ENCODE results near the gene ANO9. TPM values are rescaled to one million over a fixed set of nuclear protein-coding genes. Genes with fewer than 3 reads are reported as not detected.

Gene ANO9
- total RNA-seq, 1 donor from 2014 or later, result 1.9 TPM

DNA sequence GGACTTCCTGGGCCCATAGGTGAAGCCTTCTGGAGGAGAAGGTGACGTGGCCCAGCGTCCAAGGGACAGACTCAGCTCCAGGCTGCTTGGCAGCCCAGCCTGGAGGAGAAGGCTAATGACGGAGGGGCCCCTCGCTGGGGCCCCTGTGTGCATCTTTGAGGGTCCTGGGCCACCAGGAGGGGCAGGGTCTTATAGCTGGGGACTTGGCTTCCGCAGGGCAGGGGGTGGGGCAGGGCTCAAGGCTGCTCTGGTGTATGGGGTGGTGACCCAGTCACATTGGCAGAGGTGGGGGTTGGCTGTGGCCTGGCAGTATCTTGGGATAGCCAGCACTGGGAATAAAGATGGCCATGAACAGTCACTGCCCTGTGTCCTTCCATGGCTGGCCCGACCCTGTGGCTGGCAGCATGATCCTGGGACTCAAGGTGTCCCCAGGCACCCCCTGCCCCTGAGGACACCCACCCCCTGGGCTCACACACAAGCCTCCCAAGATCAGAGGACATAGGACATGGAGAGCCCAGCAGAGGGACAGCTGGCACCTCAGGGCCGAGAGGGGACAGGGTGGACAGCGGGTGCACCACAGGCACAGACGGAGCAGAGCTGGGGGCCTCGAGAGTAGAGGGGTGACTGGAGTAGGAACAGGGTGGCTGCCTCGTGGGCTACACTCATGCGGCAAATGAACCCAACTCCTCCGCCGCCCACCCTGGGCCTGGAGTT, 37.1 kb downstream of the ANO9 start:
- Histone ChIP-seq H2AFZ (ENCODE audit: low read depth, low read length) (no peak overlapping the region), H3K9ac (ENCODE audit: low read length) (no peak overlapping the region), H3K36me3 (ENCODE audit: insufficient read depth, low read length) (no peaks in the 10 kb centered on the region), H3K4me2 (ENCODE audit: low read length) (no peak overlapping the region), H3K79me2 (ENCODE audit: insufficient read depth, low read length) (no peaks in the 10 kb centered on the region), H3K9me3 (ENCODE audit: insufficient read depth, low read depth, low read length) (no peaks in the 10 kb centered on the region), H3K4me3 (ENCODE audit: insufficient read depth, low read depth, low read length) (no peak overlapping the region), H3K27ac (ENCODE audit: low read depth, low read length) (no peak overlapping the region), H4K20me1 (ENCODE audit: insufficient read depth, low read length) (no peaks in the 10 kb centered on the region), H3K4me1 (ENCODE audit: insufficient read depth, low read length) (no peaks in the 10 kb centered on the region), H3K27me3 (ENCODE audit: insufficient read depth, low read length) (peaks cover 5% of the 10 kb centered on the region)
- Mint-ChIP-seq H3K4me1 (ENCODE audit: low read depth, unreplicated experiment) (no peaks in the 10 kb centered on the region), H3K27ac (ENCODE audit: unreplicated experiment) (no peak overlapping the region), H3K36me3 (ENCODE audit: low read depth, unreplicated experiment) (no peaks in the 10 kb centered on the region), H3K9me3 (ENCODE audit: unreplicated experiment) (peaks cover 2% of the 10 kb centered on the region), H3K4me3 (ENCODE audit: unreplicated experiment) (no peak overlapping the region), H3K27me3 (ENCODE audit: low read depth, unreplicated experiment) (peaks cover 2% of the 10 kb centered on the region)
- no peak for TF ChIP-seq EZH2 (IDR thresholded peaks at IDR 0.05; ENCODE audit: insufficient read depth, low read length)
- TF ChIP-seq, protein P1, sequence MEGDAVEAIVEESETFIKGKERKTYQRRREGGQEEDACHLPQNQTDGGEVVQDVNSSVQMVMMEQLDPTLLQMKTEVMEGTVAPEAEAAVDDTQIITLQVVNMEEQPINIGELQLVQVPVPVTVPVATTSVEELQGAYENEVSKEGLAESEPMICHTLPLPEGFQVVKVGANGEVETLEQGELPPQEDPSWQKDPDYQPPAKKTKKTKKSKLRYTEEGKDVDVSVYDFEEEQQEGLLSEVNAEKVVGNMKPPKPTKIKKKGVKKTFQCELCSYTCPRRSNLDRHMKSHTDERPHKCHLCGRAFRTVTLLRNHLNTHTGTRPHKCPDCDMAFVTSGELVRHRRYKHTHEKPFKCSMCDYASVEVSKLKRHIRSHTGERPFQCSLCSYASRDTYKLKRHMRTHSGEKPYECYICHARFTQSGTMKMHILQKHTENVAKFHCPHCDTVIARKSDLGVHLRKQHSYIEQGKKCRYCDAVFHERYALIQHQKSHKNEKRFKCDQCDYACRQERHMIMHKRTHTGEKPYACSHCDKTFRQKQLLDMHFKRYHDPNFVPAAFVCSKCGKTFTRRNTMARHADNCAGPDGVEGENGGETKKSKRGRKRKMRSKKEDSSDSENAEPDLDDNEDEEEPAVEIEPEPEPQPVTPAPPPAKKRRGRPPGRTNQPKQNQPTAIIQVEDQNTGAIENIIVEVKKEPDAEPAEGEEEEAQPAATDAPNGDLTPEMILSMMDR (IDR thresholded peaks at IDR 0.05; ENCODE audit: insufficient read depth, low read depth, low read length), result no peak
- FAIRE-seq (no peak), DNase-seq (ENCODE audit: low read depth) (no peak)

DNA sequence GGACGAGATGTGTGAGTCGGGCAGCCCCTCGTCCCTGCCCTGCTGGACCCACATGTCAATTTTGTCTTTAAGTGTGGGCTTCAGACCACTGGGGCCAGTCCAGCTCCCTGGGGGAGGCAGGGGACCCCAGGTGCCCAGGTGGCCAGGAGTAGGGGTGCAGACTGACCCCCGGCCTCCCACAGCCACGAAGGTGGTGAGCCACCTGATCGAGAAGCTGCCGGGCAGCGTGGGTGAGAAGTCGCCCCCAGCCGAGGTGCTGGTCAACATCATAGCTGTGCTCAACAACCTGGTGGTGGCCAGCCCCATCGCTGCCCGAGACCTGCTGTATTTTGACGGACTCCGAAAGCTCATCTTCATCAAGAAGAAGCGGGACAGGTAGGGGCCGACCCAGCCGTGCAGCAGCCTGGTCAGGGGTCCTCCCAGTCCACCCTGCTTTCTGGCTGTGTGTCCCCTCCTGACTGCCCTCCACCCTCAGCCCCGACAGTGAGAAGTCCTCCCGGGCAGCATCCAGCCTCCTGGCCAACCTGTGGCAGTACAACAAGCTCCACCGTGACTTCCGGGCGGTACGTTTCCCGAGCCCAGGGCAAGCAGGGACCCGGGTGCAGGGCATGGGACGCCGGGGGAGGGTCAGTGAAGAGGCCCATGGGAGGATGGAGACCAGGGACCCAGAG, 37.9 kb downstream of the ANO9 start:
- Mint-ChIP-seq H3K27me3 (ENCODE audit: low read depth, unreplicated experiment) (peaks cover 2% of the 10 kb centered on the region), H3K27ac (ENCODE audit: unreplicated experiment) (no peak overlapping the region), H3K36me3 (ENCODE audit: low read depth, unreplicated experiment) (no peaks in the 10 kb centered on the region), H3K4me1 (ENCODE audit: low read depth, unreplicated experiment) (no peaks in the 10 kb centered on the region), H3K9me3 (ENCODE audit: unreplicated experiment) (peaks cover 5% of the 10 kb centered on the region), H3K4me3 (ENCODE audit: unreplicated experiment) (no peak overlapping the region)
- H3K4me1 ChIP-seq (ENCODE audit: insufficient read depth, low read length), result no peaks in the 10 kb centered on the region
- peaks cover 6% of the 10 kb centered on the region for H3K27me3 ChIP-seq (ENCODE audit: insufficient read depth, low read length)
- TF ChIP-seq, protein P1 (IDR thresholded peaks at IDR 0.05; ENCODE audit: insufficient read depth, low read depth, low read length), result no peak
- no peak for TF ChIP-seq EZH2 (IDR thresholded peaks at IDR 0.05; ENCODE audit: insufficient read depth, low read length)
- no peaks in the 10 kb centered on the region for H3K36me3 ChIP-seq (ENCODE audit: insufficient read depth, low read length)
- no peaks in the 10 kb centered on the region for H4K20me1 ChIP-seq (ENCODE audit: insufficient read depth, low read length)
- no peak overlapping the region for H3K4me2 ChIP-seq (ENCODE audit: low read length)
- H2AFZ ChIP-seq (ENCODE audit: low read depth, low read length), result no peak overlapping the region
- H3K9me3 ChIP-seq (ENCODE audit: insufficient read depth, low read depth, low read length), result no peaks in the 10 kb centered on the region
- no peaks in the 10 kb centered on the region for H3K79me2 ChIP-seq (ENCODE audit: insufficient read depth, low read length)
- H3K9ac ChIP-seq (ENCODE audit: low read length), result no peak overlapping the region
- no peak overlapping the region for H3K4me3 ChIP-seq (ENCODE audit: insufficient read depth, low read depth, low read length)
- DNase-seq (ENCODE audit: low read depth) (no peak), FAIRE-seq (no peak)
- H3K27ac ChIP-seq (ENCODE audit: low read depth, low read length), result no peak overlapping the region
